OCI-LY7 (cell line): ENCODE measurements around the gene SLC6A6. TPM values are rescaled to one million over a fixed set of nuclear protein-coding genes. Genes with fewer than 3 reads are reported as not detected.
A peak's percentile ranks its signal among the peaks of the same experiment; 100 is the strongest.

Experiments
- BruUV-seq: library from RNA; stranded (reverse); fragments of 400-500 nt; replicated peaks from 2 replicates; lab custom pipeline; 2021; lab: Mats Ljungman, UMichigan
- CTCF ChIA-PET: fragments of 300-600 bp; sonication (Branson Sonifier 250); formaldehyde crosslinking; loops from one replicate; lab custom pipeline; 2022; ENCODE audit warnings: antibody characterized with exemption; ENCODE audit not compliant: unreplicated experiment; lab: Charles Lee
- POLR2A ChIA-PET: fragments of 300-600 bp; sonication (Branson Sonifier 250); formaldehyde crosslinking; loops from one replicate; lab custom pipeline; 2022; ENCODE audit warnings: antibody characterized with exemption; lab: Charles Lee
- DNase-seq: peaks from one replicate; pipeline ENCODE4 v3.0.0-alpha.2; 2015; ENCODE audit warnings: low spot score
- H2AFZ ChIP-seq: fragments of 200-600 bp; sonication (generic), shearing (Covaris generic); 2 replicates; pipeline ENCODE4 v1.6.1; 2014; ENCODE audit warnings: mild to moderate bottlenecking, antibody characterized with exemption, low read length, moderate library complexity
- H3K27ac ChIP-seq: fragments of 200-600 bp; sonication (generic); 2 replicates; pipeline ENCODE4 v1.5.1; 2014; ENCODE audit warnings: mixed run types, low read depth, mild to moderate bottlenecking, moderate library complexity, low read length, inconsistent platforms; ENCODE audit not compliant: poor library complexity, severe bottlenecking
- H3K36me3 ChIP-seq: fragments of 200-600 bp; sonication (generic); 2 replicates; pipeline ENCODE4 v1.6.1; 2014; ENCODE audit warnings: mild to moderate bottlenecking, antibody characterized with exemption, low read length, moderate library complexity, mixed read lengths; ENCODE audit not compliant: insufficient read depth
- H3K4me1 ChIP-seq: fragments of 200-600 bp; sonication (generic); 2 replicates; pipeline ENCODE4 v1.5.1; 2014; ENCODE audit warnings: mild to moderate bottlenecking, low read length; ENCODE audit not compliant: insufficient read depth, poor library complexity, severe bottlenecking
- H3K4me2 ChIP-seq: fragments of 200-600 bp; sonication (generic); 2 replicates; pipeline ENCODE4 v1.6.1; 2014; ENCODE audit warnings: mild to moderate bottlenecking, low read length
- H3K4me3 ChIP-seq: fragments of 200-600 bp; sonication (generic); 2 replicates; pipeline ENCODE4 v1.5.1; 2014; ENCODE audit warnings: mild to moderate bottlenecking, low read depth, low read length; ENCODE audit not compliant: poor library complexity, severe bottlenecking
- H3K79me2 ChIP-seq: fragments of 200-600 bp; sonication (generic); 2 replicates; pipeline ENCODE4 v1.6.1; 2016; ENCODE audit warnings: low read depth, mild to moderate bottlenecking, low read length, moderate library complexity, mixed read lengths; ENCODE audit not compliant: insufficient read depth
- H3K9me2 ChIP-seq: fragments of 200-600 bp; sonication (generic); 2 replicates; pipeline ENCODE4 v1.6.1; 2016; ENCODE audit warnings: mild to moderate bottlenecking, low read length, mixed read lengths; ENCODE audit not compliant: insufficient read depth
- H3K9me3 ChIP-seq: fragments of 200-600 bp; sonication (generic); 2 replicates; pipeline ENCODE4 v1.6.1; 2014; ENCODE audit warnings: mild to moderate bottlenecking, mixed run types, low read length, mixed read lengths
- H4K20me1 ChIP-seq: fragments of 200-600 bp; sonication (generic); 2 replicates; pipeline ENCODE4 v1.6.1; 2014; ENCODE audit warnings: mild to moderate bottlenecking, antibody characterized with exemption, low read length, moderate library complexity, mixed read lengths; ENCODE audit not compliant: insufficient read depth
- EZH2phosphoT487 ChIP-seq: fragments of 200-600 bp; sonication (generic); IDR thresholded peaks from 2 replicates; pipeline ENCODE4 v1.6.1; 2018; ENCODE audit warnings: low read depth, borderline replicate concordance, mild to moderate bottlenecking, mixed run types, antibody characterized with exemption, low read length, moderate library complexity, mixed read lengths
- intact Hi-C: fragments of 100-400 bp; cut with micrococcal nuclease; formaldehyde crosslinking; loops from one replicate; pipeline ENCODE4 v1.10.0; 2022; ENCODE audit not compliant: unreplicated experiment
- total RNA-seq, 2 experiments: library from RNA; depleted of rRNA in 1 of 2; stranded (reverse); fragments of >200 nt in 1 of 2; shearing (Covaris generic) in 1 of 2; gene quantifications; 2 replicates each; pipeline ENCODE4 v1.2.3, GENCODE V29; 2014 to 2022
- TF ChIP-seq, protein P1 (sequence below): fragments of 200-600 bp; sonication (generic); conservative IDR thresholded peaks from 2 replicates; pipeline ENCODE4 v1.5.1; 2014; ENCODE audit warnings: mild to moderate bottlenecking, antibody characterized with exemption, low read length, moderate library complexity, mixed read lengths

SLC6A6 gene
- total RNA-seq, 2 experiments from 2014 or later = 43.0 to 51.8 TPM

DNA sequence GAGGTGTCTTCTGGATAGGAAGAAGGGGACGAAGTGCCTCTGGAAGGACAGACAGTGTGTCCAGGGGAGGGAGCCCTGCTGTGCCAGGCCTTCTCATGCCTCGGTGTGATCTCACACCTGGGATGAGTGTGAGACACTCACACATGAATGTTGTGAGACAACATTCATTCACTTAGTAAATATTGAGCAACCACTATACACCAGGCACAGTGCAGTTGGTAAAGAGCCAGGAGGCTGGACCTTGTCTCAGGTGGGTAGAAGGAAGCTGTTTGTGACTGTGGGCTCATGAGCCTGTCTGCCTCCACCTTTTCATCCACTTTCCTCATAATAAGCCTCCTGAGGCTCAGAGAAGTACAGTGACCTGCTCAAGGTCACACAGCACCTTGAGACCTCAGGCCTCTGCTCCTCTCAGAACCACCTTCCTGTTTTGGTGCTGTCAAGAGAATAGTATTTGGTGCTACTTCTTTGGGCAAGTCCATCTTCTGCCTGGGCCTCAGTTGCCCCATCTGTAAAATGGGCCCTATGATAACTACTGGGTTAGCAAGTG, 20.9 kb downstream of the SLC6A6 start:
- no TSS peak for BruUV-seq
- H3K79me2 ChIP-seq = peaks cover 61% of the 10 kb centered on the region; the same call in 1 of the 2 replicates
- POLR2A ChIA-PET = no interaction called here

GRCh38 chr3:14423963-14424362, 21.6 kb downstream of the SLC6A6 start:
- CTCF ChIA-PET = no interaction called here

More for the DNA sequence above, 20.9 kb downstream of the SLC6A6 start:
- intact Hi-C loops = no loop called here
- H3K4me1 ChIP-seq = peaks cover 58% of the 10 kb centered on the region
- H3K9me2 ChIP-seq = no peaks in the 10 kb centered on the region
- H3K9me3 ChIP-seq = no peaks in the 10 kb centered on the region
- no peak overlapping the region for H3K27ac ChIP-seq
- no peak for DNase-seq
- H3K36me3 ChIP-seq = peaks cover 83% of the 10 kb centered on the region; the same call in 1 of the 2 replicates
- H3K4me3 ChIP-seq = no peak overlapping the region
- CTCF ChIA-PET = no interaction called here
- 0 out of 2 replicates have a peak, but pooled peaks cover 5% of the 10 kb centered on the region for H4K20me1 ChIP-seq
- no peak overlapping the region for H2AFZ ChIP-seq
- TF ChIP-seq, protein P1, sequence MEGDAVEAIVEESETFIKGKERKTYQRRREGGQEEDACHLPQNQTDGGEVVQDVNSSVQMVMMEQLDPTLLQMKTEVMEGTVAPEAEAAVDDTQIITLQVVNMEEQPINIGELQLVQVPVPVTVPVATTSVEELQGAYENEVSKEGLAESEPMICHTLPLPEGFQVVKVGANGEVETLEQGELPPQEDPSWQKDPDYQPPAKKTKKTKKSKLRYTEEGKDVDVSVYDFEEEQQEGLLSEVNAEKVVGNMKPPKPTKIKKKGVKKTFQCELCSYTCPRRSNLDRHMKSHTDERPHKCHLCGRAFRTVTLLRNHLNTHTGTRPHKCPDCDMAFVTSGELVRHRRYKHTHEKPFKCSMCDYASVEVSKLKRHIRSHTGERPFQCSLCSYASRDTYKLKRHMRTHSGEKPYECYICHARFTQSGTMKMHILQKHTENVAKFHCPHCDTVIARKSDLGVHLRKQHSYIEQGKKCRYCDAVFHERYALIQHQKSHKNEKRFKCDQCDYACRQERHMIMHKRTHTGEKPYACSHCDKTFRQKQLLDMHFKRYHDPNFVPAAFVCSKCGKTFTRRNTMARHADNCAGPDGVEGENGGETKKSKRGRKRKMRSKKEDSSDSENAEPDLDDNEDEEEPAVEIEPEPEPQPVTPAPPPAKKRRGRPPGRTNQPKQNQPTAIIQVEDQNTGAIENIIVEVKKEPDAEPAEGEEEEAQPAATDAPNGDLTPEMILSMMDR = no peak
- no peak for TF ChIP-seq EZH2phosphoT487
- H3K4me2 ChIP-seq = no peak overlapping the region

More at GRCh38 chr3:14423963-14424362, 21.6 kb downstream of the SLC6A6 start:
- Histone ChIP-seq H3K9me2 (no peaks in the 10 kb centered on the region), H3K4me3 (no peak overlapping the region), H3K27ac (peak overlapping the region; percentile 90), H3K4me1 (peaks cover 65% of the 10 kb centered on the region), H3K36me3 (peaks cover 76% of the 10 kb centered on the region; the same call in 1 of the 2 replicates), H3K4me2 (peak overlapping the region; percentile 13; the same call in 1 of the 2 replicates), H4K20me1 (0 out of 2 replicates have a peak, but pooled peaks cover 5% of the 10 kb centered on the region), H3K9me3 (no peaks in the 10 kb centered on the region), H2AFZ (no peak overlapping the region), H3K79me2 (peaks cover 63% of the 10 kb centered on the region; the same call in 1 of the 2 replicates)
- DNase-seq = no peak
- BruUV-seq = no TSS peak
- intact Hi-C loops = no loop called here
- TF ChIP-seq, protein P1 = no peak
- TF ChIP-seq EZH2phosphoT487 = no peak
- POLR2A ChIA-PET = interaction anchor here (0.6 to 1.2 kb wide), 3 partner anchors 8 to 34 kb away, joined by 3 to 7 read pairs (median 5); no protein-coding TSS in a partner anchor
